ENCODE data around the gene SLC25A44.

DNA sequence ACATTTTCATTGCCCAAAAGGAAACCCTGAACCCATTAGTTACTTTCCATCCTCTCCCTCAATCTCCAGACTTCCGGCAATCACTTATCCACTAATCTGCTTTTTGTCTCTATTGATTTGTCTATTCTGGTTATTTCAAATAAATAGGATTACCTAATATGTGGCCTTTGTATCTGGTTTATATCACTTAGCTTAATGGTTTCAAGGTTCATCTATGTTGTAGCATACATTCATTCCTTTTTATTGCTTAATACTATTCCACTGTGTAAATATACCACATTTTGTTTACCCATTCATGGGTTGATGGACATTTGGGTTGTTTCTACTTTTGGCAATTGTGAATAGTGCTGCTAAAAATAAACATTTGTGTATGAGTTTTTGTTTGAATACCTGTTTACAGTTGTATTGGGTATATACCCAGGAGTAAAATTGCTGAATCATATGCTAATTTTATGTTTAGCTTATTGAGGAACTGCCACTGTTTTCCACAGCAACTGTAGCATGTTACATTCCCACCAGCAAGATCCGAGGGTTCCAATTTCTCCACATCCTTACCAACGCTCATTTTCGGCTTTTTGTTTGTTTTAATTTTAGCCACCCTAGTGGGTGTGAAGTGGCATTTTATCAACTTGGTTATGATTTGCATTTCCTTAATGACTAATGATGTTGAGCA lies 2.5 kb upstream of the SLC25A44 start:
- TF ChIP-seq BACH2 (CRISPR knock-in tag; IDR thresholded peaks at IDR 0.05; ENCODE audit: borderline replicate concordance) (no peak), ESRRG (CRISPR knock-in tag; IDR thresholded peaks at IDR 0.05) (no peak), TCF4 (CRISPR knock-in tag; IDR thresholded peaks at IDR 0.05; ENCODE audit: borderline replicate concordance) (no peak), OSR1 (CRISPR knock-in tag; IDR thresholded peaks at IDR 0.05) (no peak), ARNTL (CRISPR knock-in tag; IDR thresholded peaks at IDR 0.05; ENCODE audit: borderline replicate concordance, low read depth) (no peak), GLIS3 (CRISPR knock-in tag; IDR thresholded peaks at IDR 0.05) (no peak), ZNF8 (CRISPR knock-in tag; IDR thresholded peaks at IDR 0.05) (no peak)
- TF ChIP-seq, protein P1, sequence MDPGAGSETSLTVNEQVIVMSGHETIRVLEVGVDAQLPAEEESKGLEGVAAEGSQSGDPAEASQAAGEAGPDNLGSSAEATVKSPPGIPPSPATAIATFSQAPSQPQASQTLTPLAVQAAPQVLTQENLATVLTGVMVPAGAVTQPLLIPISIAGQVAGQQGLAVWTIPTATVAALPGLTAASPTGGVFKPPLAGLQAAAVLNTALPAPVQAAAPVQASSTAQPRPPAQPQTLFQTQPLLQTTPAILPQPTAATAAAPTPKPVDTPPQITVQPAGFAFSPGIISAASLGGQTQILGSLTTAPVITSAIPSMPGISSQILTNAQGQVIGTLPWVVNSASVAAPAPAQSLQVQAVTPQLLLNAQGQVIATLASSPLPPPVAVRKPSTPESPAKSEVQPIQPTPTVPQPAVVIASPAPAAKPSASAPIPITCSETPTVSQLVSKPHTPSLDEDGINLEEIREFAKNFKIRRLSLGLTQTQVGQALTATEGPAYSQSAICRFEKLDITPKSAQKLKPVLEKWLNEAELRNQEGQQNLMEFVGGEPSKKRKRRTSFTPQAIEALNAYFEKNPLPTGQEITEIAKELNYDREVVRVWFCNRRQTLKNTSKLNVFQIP (CRISPR knock-in tag; IDR thresholded peaks at IDR 0.05; ENCODE audit: borderline replicate concordance, low read depth), result no peak
- TF ChIP-seq, protein P2, sequence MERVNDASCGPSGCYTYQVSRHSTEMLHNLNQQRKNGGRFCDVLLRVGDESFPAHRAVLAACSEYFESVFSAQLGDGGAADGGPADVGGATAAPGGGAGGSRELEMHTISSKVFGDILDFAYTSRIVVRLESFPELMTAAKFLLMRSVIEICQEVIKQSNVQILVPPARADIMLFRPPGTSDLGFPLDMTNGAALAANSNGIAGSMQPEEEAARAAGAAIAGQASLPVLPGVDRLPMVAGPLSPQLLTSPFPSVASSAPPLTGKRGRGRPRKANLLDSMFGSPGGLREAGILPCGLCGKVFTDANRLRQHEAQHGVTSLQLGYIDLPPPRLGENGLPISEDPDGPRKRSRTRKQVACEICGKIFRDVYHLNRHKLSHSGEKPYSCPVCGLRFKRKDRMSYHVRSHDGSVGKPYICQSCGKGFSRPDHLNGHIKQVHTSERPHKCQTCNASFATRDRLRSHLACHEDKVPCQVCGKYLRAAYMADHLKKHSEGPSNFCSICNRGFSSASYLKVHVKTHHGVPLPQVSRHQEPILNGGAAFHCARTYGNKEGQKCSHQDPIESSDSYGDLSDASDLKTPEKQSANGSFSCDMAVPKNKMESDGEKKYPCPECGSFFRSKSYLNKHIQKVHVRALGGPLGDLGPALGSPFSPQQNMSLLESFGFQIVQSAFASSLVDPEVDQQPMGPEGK (CRISPR knock-in tag; IDR thresholded peaks at IDR 0.05; ENCODE audit: borderline replicate concordance), result no peak
